GM19035 (cell line): Measurements from ENCODE around the gene ATP1B2.

Source experiments
- ATAC-seq: cut with Tn5 transposase; IDR thresholded peaks from one replicate; pipeline ENCODE4 v1.9.1; 2021; ENCODE audit not compliant: unreplicated experiment

Gene ATP1B2

DNA sequence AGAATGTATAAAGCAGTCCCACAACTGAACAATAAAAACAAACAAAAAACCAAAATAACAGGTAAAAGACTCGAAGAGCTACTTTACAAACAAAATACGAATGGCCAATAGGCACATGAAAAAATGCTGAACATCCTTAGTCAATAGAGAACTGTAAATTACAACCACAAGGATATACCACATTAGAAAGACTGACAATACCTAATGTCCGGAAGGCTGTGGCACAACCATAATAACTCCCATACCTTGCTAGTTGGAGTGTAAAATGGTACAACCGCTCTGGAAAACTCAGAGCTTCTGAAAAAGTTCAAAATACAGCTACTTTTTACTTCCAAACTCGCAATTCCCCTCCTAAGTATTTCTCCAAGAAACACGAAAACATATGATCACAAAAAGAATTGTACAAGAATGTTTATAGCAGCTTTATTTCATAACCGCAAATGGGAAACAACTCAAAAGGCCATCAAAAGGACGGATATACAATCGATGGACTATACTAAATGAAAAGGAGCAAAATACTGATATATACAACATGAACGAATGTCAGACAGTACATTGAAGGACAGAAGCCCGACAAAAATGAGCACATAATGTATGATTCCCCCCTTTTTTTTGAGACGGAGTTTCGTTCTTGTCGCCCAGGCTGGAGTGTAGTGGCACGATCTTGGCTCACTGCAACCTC is 34.3 kb downstream of the ATP1B2 start:
- ATAC-seq: no peak

DNA sequence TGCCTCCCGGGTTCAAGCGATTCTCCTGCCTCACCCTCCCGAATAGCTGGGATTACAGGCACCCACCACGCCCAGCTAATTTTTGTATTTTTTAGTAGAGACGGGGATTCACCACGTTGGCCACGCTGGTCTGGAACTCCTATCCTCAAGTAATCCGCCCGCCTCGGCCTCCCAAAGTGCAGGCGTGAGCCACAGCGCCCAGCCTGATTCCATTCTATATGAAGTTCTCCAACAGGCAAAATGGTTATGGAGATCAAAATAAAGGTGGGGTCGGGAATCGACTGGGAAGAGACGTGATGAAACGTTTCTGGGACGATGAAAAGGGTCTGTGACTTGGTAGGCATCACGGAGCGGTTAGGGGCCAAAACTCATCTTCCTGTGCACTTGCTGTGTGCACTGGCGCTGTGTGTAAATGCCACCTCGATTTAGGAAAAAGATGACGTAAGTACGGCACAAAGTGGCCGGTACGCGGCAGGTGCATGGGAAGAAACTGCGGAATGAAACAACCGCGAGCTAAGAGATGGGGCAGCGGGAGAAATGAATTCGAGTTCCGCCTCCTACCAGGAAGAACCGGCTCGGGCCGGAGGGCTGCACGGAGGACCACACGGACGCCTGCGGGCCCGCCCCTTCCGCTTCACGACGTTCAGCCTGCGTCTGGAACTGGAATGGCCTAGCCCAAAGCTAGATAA is 35.0 kb downstream of the ATP1B2 start:
- peak; percentile 57 for ATAC-seq

DNA sequence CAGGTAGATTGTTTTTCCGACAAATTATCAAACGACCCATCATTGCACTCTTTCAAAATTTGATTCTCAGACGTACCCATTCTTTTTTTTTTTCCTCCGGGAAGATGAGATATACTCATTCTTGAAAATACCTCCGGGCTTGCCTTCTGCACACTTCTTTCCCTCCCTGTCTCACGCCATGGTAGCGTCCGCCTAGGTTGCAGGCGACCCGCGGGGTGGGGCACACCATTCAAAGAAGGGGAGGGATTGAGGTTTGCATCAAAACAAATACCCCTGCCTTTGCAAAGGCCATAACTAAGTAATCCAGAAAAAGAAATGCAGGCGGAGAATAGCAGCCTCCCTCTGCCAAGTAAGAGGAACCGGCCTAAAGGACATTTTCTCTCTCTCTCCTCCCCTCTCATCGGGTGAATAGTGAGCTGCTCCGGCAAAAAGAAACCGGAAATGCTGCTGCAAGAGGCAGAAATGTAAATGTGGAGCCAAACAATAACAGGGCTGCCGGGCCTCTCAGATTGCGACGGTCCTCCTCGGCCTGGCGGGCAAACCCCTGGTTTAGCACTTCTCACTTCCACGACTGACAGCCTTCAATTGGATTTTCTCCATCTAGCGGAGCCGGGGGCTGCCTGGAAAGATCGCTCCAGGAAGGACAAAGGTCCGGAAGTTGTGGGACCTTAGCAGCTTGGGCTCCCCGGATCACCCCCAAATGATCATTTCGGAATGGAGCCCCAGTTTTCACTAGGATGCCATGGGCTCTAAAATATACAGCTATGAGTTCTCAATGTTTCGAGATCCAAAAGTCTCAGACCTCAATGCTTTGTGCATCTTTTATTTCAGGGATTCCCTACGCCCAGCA is 35.7 kb downstream of the ATP1B2 start:
- peak; percentile 43 for ATAC-seq

DNA sequence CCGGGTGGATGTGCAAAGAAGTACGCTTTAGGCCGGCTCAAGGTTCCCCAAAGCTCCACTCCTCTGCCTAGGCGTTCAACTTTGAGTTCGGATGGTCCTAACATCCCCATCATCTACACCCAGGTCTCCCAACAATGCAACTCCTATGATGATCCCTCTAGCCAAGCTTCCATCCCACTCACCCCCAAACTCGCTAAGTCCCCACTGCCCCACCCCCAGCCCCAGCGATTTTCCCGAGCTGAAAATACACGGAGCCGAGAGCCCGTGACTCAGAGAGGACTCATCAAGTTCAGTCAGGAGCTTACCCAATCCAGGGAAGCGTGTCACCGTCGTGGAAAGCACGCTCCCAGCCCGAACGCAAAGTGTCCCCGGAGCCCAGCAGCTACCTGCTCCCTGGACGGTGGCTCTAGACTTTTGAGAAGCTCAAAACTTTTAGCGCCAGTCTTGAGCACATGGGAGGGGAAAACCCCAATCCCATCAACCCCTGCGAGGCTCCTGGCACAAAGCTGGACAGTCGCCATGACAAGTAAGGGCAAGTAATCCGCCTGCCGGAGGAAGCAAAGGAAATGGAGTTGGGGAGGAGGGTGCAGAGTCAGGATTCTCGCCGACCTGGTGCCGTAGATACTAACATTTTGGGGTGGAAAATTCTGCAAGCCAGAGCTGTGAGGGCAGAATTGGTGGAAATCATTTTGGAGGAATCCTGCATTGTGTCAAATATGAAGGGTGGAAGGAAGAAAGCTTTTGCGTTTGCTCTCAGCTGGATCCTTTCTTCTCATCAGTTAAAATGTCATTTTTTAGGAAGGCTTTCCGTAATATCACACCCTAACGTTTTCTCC is 36.6 kb downstream of the ATP1B2 start, which contains the start of gene TP53:
Gene TP53 (minus strand): TSS at position 419 of the 836 bp plus-strand sequence. CDS start 10,896 bp downstream, outside the sequence.
- peak; percentile 36 for ATAC-seq

DNA sequence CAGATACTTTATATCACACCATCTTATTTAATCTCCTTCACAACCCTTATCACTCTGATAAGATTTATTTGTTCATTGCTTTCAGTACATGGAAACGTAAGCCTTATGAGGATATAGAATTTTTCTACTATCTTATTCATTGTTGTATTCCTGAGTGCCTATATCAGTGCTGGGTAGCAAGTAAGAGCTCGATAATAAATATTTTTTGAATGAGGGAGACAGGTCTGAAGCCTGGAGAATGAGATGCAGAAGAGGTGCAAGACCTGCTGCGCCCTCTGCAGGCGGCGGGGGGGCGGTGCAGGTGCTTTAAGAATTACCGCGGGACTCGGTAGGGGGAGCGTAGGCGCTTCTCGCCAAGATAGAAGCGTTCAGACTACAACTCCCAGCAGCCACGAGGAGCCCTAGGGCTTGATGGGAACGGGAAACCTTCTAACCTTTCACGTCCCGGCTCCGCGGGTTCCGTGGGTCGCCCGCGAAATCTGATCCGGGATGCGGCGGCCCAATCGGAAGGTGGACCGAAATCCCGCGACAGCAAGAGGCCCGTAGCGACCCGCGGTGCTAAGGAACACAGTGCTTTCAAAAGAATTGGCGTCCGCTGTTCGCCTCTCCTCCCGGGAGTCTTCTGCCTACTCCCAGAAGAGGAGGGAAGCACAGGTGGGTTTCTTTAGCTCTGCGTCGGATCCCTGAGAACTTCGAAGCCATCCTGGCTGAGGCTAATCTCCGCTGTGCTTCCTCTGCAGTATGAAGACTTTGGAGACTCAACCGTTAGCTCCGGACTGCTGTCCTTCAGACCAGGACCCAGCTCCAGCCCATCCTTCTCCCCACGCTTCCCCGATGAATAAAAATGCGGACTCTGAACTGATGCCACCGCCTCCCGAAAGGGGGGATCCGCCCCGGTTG is 37.4 kb downstream of the ATP1B2 start, which contains the start of gene WRAP53:
Gene WRAP53 (plus strand): TSS at position 570 of the 900 bp plus-strand sequence. CDS start 172 bp downstream, at position 742.
- peak; percentile 61 for ATAC-seq

DNA sequence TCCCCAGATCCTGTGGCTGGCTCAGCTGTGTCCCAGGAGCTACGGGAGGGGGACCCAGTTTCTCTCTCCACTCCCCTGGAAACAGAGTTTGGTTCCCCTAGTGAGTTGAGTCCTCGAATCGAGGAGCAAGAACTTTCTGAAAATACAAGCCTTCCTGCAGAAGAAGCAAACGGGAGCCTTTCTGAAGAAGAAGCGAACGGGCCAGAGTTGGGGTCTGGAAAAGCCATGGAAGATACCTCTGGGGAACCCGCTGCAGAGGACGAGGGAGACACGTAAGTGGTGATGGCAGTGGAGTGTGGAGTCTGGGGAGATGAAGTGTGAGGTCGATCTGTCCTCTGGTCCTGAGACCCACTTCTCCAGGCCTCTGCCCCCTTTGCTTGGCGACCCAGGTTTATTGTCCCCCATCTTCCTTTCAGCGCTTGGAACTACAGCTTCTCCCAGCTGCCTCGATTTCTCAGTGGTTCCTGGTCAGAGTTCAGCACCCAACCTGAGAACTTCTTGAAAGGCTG is 38.1 kb downstream of the ATP1B2 start:
- ATAC-seq: no peak

DNA sequence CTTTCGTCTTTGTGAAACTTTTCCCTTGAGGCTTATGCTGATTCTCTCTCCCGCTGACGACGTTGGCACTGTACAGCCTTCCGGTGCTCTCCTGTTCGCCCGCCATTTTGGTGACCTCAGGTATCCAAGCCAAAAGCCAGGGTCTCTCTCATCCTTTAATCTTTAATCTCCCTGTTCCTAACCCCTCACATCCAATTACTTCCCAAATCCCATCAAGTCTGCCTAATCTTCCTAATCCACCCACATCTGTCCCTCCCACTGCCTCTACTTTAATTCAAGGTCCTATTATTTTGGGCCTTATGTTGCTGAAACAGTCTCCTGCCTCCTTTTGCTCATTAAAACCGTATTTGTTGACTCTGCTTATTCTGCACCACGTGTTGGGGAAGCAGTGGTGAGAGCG is 44.9 kb downstream of the ATP1B2 start:
- ATAC-seq: no peak

DNA sequence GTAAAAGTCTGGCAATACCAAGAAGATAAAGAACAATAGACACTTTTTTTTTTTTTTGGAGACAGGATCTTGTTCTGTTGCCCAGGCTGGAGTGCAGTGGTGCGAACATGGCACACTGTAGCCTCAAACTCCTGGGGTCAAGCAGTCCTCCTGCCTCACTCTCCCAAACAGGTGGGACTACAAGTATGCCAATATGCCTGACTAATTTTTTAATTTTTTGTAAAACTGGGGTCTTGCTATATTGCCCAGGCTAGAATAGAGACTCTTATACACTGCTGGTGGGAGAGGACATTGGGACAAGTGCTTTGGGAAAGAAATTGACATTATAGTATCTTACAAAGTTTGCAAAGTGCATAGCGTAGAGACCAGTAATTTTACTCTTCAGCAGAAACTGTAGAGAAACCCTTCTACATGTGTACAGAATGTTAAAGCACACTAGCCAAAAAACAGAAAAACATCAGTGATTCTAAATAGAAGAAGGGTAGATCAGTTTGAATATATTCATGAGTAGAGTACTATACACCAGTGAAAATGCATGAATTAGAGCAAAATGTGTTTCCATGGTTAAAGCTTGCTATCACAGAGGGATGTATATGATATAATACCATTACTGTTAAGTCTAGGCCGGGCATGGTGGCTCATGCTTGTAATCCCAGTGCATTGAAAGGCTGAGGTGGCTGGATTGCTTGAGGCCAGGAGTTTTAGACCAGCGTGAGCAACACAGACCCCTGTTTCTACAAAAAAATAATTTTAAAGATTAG is 47.3 kb downstream of the ATP1B2 start:
- ATAC-seq: no peak

DNA sequence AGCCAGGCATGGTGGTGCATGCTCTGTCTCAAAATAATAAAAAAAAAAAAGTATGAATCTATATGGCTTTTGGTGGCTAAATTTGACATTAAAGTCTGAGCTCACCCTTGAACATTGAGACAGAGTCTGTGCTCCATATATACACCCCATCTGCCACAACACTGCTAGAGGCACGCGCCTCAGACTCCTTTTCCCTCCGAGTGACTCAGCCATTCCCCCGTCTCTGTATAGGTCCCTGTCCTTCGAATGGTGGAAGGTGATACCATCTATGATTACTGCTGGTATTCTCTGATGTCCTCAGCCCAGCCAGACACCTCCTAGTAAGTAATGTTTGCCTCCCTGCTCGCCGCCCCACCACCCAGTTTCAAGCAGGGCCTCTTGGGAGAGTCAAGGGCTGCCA is 49.8 kb downstream of the ATP1B2 start:
- no peak for ATAC-seq

DNA sequence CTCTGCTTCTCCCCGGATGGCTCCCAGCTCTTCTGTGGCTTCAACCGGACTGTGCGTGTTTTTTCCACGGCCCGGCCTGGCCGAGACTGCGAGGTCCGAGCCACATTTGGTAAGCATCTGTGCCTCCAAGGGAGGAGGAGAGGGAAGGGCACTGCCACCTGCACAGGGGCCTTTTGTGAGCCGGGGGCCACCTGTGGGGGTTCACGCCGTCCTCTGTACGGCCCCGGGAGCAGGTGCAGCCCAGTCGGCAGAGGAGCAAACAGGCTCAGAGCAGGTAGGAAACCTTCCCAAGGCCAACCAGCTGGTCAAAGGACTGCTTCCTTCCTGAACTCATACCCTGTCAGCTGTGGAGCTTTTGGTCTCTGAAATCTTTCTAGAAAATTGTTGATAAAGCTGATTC is 51.0 kb downstream of the ATP1B2 start:
- no peak for ATAC-seq

DNA sequence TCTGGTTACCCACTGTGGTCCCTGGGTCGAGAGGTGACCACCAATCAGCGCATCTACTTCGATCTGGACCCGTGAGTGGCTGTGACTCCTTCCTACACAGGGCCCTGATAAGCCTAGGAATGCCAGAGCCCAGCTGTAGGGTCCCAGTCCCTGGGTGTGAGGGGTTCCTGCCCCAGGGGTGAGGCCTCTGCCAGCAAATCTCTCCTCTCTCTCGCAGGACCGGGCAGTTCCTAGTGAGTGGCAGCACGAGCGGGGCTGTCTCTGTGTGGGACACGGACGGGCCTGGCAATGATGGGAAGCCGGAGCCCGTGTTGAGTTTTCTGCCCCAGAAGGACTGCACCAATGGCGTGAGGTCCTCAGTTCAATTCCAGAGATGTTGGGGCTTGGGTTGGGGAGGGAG is 52.0 kb downstream of the ATP1B2 start:
- ATAC-seq: no peak

DNA sequence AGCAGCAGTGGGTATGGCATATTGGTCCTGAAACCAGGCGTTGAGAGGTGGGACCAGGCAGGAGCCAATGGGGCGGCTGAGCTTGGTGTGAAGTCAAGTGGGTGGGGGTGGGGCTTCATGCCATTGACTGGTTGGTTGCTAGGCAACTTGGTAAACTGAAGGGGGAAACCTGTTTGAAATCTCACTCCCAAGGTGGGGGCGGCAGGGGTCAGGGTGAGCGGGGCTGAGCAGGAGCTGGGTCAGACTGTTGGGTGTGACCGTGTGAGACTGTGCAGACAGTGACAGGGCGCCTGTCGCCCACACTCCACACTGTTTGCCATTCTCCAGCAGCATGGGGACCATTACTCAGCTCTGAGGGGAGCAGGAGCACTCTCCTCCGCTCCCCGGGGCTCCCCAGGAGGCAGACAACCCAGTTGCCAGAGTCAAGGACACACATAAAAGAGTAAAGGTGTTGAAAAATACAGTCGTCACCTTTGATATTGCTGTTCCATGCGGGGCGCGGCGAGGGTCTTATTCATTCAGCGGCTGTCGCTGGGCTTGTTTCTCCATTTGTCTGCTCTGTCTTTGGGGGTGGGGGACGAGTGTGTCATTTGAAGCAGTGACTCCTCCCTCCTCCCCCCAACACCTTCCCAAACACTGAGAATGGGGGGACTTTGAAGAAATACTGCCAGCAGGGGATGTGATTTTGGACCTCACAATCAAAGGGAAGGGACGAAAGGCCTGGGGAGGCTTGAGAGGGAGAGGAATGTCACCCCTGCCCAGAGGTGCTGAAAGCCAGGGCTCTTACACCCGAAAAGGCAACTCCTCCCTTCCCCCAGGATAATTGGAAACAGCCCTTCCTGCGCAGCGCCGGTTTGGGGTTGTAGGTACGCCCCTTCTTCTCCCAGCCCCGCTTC is 53.1 kb downstream of the ATP1B2 start:
- ATAC-seq: no peak

DNA sequence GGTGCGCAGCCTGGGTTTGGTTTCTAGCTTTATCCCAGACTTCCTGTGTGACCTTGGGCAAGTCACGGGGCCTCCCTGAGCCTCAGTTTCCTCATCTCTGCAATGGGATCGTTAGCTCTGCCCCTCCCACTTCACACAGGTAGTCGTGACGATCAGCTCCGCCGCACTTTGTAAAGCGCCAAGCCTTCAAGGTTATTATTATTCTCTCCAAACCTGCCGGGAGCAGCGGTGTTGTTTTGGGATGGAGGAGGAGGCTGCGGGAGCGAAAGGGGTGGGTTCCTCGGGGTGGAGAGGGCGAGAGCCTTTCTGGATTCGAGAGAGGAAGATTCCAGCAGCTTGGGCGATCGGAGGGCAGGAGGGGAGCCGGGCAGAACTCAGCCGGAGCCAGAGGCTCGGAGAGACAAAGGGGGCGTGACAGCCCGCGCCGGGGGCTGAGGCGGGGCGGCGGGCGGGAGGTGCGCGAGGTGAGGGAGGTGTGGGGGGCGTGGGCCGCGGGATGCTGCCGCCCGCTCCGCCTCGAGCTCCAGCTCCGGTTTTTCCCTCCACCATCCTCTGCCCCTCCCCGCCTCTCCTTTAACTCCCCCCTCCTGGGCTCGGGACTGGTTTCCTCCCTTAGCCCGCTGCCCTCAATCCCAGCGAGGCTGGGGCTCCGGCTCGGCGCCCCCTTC is 54.0 kb downstream of the ATP1B2 start, which contains the start of gene EFNB3:
Gene EFNB3 (plus strand): TSS at position 602 of the 668 bp plus-strand sequence. CDS start 397 bp downstream, outside the sequence.
- ATAC-seq: no peak

DNA sequence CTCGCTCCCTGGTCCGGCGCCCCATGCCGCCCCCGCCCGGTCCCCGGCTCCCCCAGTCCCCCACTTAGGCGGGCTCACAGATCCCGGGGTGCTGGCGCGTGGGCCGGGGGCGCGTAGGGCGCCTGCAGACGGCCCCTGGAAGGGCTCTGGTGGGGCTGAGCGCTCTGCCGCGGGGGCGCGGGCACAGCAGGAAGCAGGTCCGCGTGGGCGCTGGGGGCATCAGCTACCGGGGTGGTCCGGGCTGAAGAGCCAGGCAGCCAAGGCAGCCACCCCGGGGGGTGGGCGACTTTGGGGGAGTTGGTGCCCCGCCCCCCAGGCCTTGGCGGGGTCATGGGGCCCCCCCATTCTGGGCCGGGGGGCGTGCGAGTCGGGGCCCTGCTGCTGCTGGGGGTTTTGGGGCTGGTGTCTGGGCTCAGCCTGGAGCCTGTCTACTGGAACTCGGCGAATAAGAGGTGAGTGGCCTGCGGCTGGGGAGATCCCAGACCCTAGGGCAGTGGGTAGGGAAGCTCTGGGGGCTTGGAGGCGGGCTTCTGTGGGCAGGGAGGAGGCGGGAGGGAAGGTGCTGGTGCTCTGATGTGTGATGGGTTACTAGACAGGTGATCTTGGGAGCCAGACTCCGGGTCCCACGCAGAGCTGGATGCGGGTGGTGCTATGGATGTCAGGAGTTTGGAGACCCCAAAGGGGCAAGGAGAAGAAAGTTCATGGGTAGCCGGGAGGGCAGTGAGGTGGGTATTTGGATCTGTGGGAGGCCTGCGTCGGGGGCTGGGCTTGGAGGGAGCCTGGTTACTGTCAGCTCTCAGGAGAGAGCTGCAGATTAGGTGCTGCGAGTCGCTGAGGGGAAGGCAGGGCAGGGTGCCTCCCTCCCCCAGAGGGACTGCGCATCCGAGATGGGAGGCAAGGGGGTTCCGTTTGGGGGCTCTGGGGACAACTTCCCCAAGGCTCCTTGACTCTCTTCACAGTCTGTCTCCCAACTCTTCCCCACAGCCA is 54.8 kb downstream of the ATP1B2 start:
- no peak for ATAC-seq

DNA sequence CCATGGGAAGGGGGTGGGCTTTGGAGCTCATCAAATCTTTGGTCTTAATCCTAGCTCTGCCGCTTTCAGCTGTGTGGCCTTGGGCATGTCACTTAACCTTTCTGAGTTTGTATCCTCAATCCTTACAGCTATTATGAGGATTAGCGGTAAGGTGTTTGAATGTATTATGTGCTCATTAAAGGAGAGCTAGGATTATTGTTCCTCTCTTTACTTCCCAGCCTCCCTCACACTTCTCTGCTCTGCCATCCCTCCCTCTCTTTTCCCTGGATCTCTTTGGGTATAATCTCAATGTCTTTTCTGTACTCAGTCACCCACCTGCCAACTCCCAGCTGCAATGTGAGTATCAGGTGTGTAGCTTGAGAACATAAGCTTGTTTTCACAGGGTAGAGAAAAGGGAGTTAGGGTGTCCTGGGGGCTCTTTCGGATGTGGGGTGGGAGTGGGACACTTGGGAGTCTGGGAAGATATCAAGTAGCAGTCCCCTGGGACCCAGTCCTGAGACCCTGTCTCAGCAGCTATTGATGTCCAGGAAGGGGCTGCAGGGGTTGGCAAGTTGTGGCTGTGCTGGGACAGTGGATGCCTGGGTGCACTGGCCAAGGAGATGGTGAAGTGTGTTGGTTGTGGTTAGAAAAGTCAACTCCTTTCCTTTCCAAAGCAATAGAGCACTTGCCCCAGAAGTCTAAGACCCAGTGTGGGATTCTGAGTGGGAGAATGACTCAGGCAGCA is 56.1 kb downstream of the ATP1B2 start:
- ATAC-seq: no peak
